Activated CD4-positive, alpha-beta T cell treated with anti-CD3 and anti-CD28 coated beads, Interleukin-2, amount 10 ng/mL, durations not matched to agents 7 days and 5 days (primary cell): ENCODE results near the gene GALNT17. TPM values are rescaled to one million over a fixed set of nuclear protein-coding genes. Genes with fewer than 3 reads are reported as not detected.
"Not testable (repeated sequence)": the region's sequence is repeated elsewhere in the genome, so short reads cannot be mapped to it uniquely, and the experiment has no call there.

Source experiments
- CTCF ChIA-PET: fragments of 350-600 bp; sonication (Branson Sonifier 250); formaldehyde crosslinking; loops from one replicate; lab custom pipeline; 2021; ENCODE audit warnings: antibody characterized with exemption; lab: Charles Lee
- POLR2A ChIA-PET: fragments of 350-600 bp; sonication (Branson Sonifier 250); formaldehyde crosslinking; loops from one replicate; lab custom pipeline; 2021; ENCODE audit warnings: antibody characterized with exemption; lab: Charles Lee
- DNase-seq: peaks from one replicate; pipeline ENCODE4 v3.0.0-alpha.2; 2020
- H3K27ac Mint-ChIP-seq: one replicate; pipeline ENCODE4 v1.8.0; 2021; ENCODE audit warnings: mild to moderate bottlenecking, moderate library complexity, mixed read lengths
- H3K27me3 Mint-ChIP-seq: one replicate; pipeline ENCODE4 v1.8.0; 2021; ENCODE audit warnings: mixed read lengths
- H3K36me3 Mint-ChIP-seq: one replicate; pipeline ENCODE4 v1.8.0; 2021; ENCODE audit warnings: low read depth, mixed read lengths
- H3K4me1 Mint-ChIP-seq: one replicate; pipeline ENCODE4 v1.8.0; 2021; ENCODE audit warnings: mixed read lengths
- H3K4me3 Mint-ChIP-seq: one replicate; pipeline ENCODE4 v1.8.0; 2021; ENCODE audit warnings: mild to moderate bottlenecking, moderate library complexity, mixed read lengths
- H3K9me3 Mint-ChIP-seq: one replicate; pipeline ENCODE4 v1.8.0; 2021; ENCODE audit warnings: mixed read lengths
- total RNA-seq, 2 experiments: library from RNA; stranded (reverse); gene quantifications; one replicate each; pipeline ENCODE4 v1.2.3, GENCODE V29; 2021

Gene GALNT17
- total RNA-seq, 2 experiments from 2014 or later: not detected

- Mint-ChIP-seq H3K27ac (peak overlapping the region; percentile 19), H3K27me3 (no peaks in the 10 kb centered on the region), H3K4me3 (no peak overlapping the region), H3K9me3 (peaks cover 28% of the 10 kb centered on the region), H3K4me1 (no peaks in the 10 kb centered on the region), H3K36me3 (no peaks in the 10 kb centered on the region)
- DNase-seq: no peak
- ChIA-PET CTCF (no interaction called here), POLR2A (no interaction called here)
These were observed 52.7 kb downstream of the GALNT17 start for GRCh38 chr7:71184609-71185008.

- Mint-ChIP-seq H3K27ac (no peak overlapping the region), H3K9me3 (peaks cover 21% of the 10 kb centered on the region), H3K4me1 (no peaks in the 10 kb centered on the region), H3K4me3 (no peak overlapping the region), H3K36me3 (no peaks in the 10 kb centered on the region), H3K27me3 (no peaks in the 10 kb centered on the region)
- ChIA-PET POLR2A (no interaction called here), CTCF (interaction anchor here (1.6 kb wide), 1 partner anchor 9 kb away, joined by 6 read pairs; no protein-coding TSS in a partner anchor)
- no peak for DNase-seq
These were observed 54.7 kb downstream of the GALNT17 start for GRCh38 chr7:71186535-71187057.

DNA sequence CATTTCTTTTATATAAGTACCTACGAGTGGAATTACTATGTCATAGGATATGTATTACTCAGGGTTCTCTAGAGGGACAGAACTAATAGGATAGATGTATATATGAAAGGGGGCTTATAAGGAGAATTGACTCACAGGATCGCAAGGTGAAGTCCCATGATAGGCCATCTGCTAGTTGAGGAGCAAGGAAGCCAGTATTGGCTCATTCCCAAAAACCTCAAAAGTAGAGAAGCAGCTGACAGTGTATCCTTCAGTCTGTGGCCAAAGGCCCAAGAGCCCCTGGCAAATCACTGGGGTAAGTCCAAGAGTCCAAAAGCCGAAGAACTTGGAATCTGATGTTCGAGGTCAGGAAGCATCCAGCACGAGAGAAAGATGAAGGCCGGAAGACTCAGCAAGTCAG is 59.8 kb downstream of the GALNT17 start:
- no peak for DNase-seq
- CTCF ChIA-PET: interaction anchor here (0.6 kb wide), 1 partner anchor 12 kb away, joined by 3 read pairs; no protein-coding TSS in a partner anchor
- peaks cover 24% of the 10 kb centered on the region for H3K9me3 Mint-ChIP-seq
- no peaks in the 10 kb centered on the region for H3K27me3 Mint-ChIP-seq
- POLR2A ChIA-PET: no interaction called here
- no peak overlapping the region for H3K27ac Mint-ChIP-seq
- no peak overlapping the region for H3K4me3 Mint-ChIP-seq
- H3K4me1 Mint-ChIP-seq: no peaks in the 10 kb centered on the region
- H3K36me3 Mint-ChIP-seq: no peaks in the 10 kb centered on the region

DNA sequence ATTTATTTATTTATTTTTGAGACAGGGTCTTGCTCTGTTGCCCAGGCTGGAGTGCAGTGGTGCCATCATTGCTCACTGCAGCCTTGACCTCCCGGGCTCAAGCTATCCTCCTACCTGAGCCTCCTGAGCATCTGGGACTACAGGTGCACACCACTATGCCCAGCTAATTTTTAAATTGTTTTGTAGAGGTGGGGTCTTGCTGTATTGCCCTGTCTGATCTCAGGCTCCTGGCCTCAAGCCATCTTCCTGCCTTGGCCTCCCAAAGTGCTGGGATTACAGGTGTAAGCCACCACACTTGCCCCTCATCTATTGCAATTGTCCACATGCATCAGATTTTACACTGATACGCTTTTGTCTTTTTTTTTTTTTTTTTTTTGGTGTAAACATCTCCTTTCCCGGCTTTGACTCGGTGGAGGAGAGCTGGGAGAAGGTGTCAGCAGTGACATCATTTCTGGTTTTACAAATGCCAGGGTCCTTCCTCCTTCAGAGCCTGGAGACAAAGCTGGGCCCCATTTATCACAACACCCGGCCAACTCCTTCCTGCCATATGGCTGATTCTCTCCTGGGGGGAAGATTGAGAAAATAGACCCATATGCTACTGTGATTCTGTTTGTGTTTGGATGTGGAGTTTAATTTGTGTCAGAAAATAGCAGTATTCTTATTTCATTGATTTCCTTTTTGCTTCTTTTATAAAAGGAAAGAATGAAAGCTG is 61.3 kb downstream of the GALNT17 start:
- POLR2A ChIA-PET: no interaction called here
- CTCF ChIA-PET: no interaction called here
- Mint-ChIP-seq H3K27ac (no peak overlapping the region), H3K9me3 (peaks cover 20% of the 10 kb centered on the region), H3K4me3 (no peak overlapping the region), H3K27me3 (no peaks in the 10 kb centered on the region), H3K36me3 (no peaks in the 10 kb centered on the region), H3K4me1 (no peaks in the 10 kb centered on the region)
- DNase-seq: no peak

DNA sequence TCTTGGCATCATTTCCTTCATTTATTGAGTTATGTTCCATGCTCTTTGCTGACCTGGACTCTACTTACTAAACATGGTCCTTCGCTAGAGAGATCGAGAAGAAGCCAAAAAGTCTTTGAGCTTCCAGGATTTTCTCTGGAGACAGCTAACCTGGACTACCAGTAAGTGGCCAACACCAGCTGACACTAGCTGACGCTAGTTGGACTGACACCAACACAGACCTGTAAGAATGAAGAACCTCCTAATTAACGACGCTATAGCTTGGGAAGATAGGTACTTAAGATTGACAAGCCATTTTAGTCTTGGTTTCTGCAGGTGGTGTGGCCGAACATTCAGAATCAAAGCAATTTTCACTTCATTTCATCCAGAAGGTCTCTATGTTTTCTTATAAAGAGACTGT is 66.4 kb downstream of the GALNT17 start:
- no peak for DNase-seq
- H3K36me3 Mint-ChIP-seq: no peaks in the 10 kb centered on the region
- H3K4me3 Mint-ChIP-seq: no peak overlapping the region
- no peaks in the 10 kb centered on the region for H3K27me3 Mint-ChIP-seq
- CTCF ChIA-PET: no interaction called here
- POLR2A ChIA-PET: no interaction called here
- H3K9me3 Mint-ChIP-seq: peaks cover 16% of the 10 kb centered on the region
- no peak overlapping the region for H3K27ac Mint-ChIP-seq
- no peaks in the 10 kb centered on the region for H3K4me1 Mint-ChIP-seq

DNA sequence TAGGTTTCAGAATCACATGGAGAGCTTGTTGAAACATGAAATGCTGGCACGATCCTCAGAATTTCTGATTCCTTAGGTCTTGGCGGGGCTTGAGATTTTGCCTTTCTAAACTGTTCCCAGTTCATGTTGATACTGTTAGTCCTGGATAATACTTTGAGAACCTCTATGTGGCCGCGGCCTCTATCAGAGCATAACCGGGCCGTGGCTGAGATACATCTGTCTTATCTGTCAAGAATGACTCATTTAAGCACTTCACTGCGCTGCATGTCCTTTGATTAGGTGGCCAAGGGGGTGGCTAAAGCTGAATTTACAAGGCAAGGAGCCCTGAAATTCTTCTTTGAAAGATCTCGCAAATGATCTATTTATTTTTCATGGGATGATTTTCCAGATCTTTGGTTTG is 66.9 kb downstream of the GALNT17 start:
- no peaks in the 10 kb centered on the region for H3K27me3 Mint-ChIP-seq
- DNase-seq: no peak
- ChIA-PET POLR2A (no interaction called here), CTCF (no interaction called here)
- peaks cover 13% of the 10 kb centered on the region for H3K9me3 Mint-ChIP-seq
- no peak overlapping the region for H3K4me3 Mint-ChIP-seq
- no peaks in the 10 kb centered on the region for H3K36me3 Mint-ChIP-seq
- H3K4me1 Mint-ChIP-seq: no peaks in the 10 kb centered on the region
- H3K27ac Mint-ChIP-seq: no peak overlapping the region

GRCh38 chr7:71206184-71206583 is 74.2 kb downstream of the GALNT17 start:
- POLR2A ChIA-PET: no interaction called here
- no peaks in the 10 kb centered on the region for H3K36me3 Mint-ChIP-seq
- DNase-seq: no peak
- no peaks in the 10 kb centered on the region for H3K27me3 Mint-ChIP-seq
- H3K9me3 Mint-ChIP-seq: peaks cover 7% of the 10 kb centered on the region
- CTCF ChIA-PET: no interaction called here
- no peaks in the 10 kb centered on the region for H3K4me1 Mint-ChIP-seq
- H3K4me3 Mint-ChIP-seq: no peak overlapping the region
- no peak overlapping the region for H3K27ac Mint-ChIP-seq

GRCh38 chr7:71208881-71209280 is 76.9 kb downstream of the GALNT17 start:
- CTCF ChIA-PET: no interaction called here

GRCh38 chr7:71209484-71209883 is 77.5 kb downstream of the GALNT17 start:
- DNase-seq, H3K27ac Mint-ChIP-seq, POLR2A ChIA-PET, CTCF ChIA-PET, H3K9me3 Mint-ChIP-seq, H3K36me3 Mint-ChIP-seq, H3K4me1 Mint-ChIP-seq, H3K27me3 Mint-ChIP-seq, H3K4me3 Mint-ChIP-seq: not testable (repeated sequence)

More at GRCh38 chr7:71208881-71209280, 76.9 kb downstream of the GALNT17 start:
- no peaks in the 10 kb centered on the region for H3K9me3 Mint-ChIP-seq
- DNase-seq: no peak
- no peaks in the 10 kb centered on the region for H3K27me3 Mint-ChIP-seq
- no peak overlapping the region for H3K27ac Mint-ChIP-seq
- no peaks in the 10 kb centered on the region for H3K36me3 Mint-ChIP-seq
- no peaks in the 10 kb centered on the region for H3K4me1 Mint-ChIP-seq
- POLR2A ChIA-PET: no interaction called here
- no peak overlapping the region for H3K4me3 Mint-ChIP-seq

- Mint-ChIP-seq H3K36me3 (no peaks in the 10 kb centered on the region), H3K4me1 (no peaks in the 10 kb centered on the region), H3K27ac (no peak overlapping the region), H3K27me3 (no peaks in the 10 kb centered on the region), H3K9me3 (peaks cover 8% of the 10 kb centered on the region), H3K4me3 (no peak overlapping the region)
- ChIA-PET CTCF (no interaction called here), POLR2A (no interaction called here)
- no peak for DNase-seq
These were observed 78.3 kb downstream of the GALNT17 start for GRCh38 chr7:71210220-71210619.

GRCh38 chr7:71212433-71212832 is 80.5 kb downstream of the GALNT17 start:
- H3K9me3 Mint-ChIP-seq: peaks cover 19% of the 10 kb centered on the region
- CTCF ChIA-PET, DNase-seq, POLR2A ChIA-PET, H3K4me3 Mint-ChIP-seq, H3K27me3 Mint-ChIP-seq, H3K27ac Mint-ChIP-seq, H3K36me3 Mint-ChIP-seq, H3K4me1 Mint-ChIP-seq: not testable (repeated sequence)

DNA sequence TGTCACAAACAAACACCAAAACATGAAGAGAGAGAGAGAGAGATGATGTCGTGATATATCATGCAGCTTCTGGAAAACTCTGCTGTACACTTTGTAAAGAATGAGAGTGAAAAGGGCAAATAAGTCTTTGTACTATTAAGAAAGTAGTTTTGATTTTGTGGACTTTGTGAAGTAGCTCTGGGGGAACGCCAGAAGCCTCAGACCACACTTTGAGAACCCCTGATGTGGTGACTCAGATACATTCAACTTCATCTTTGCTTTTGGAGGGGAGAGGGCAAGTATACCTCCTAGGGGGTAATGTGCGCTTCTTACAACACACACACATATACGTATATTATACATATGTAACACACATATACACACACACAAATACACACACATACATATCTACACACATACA is 84.3 kb downstream of the GALNT17 start:
- no peak overlapping the region for H3K27ac Mint-ChIP-seq
- no peaks in the 10 kb centered on the region for H3K27me3 Mint-ChIP-seq
- H3K9me3 Mint-ChIP-seq: peaks cover 36% of the 10 kb centered on the region
- ChIA-PET POLR2A (no interaction called here), CTCF (no interaction called here)
- no peaks in the 10 kb centered on the region for H3K36me3 Mint-ChIP-seq
- no peaks in the 10 kb centered on the region for H3K4me1 Mint-ChIP-seq
- no peak for DNase-seq
- H3K4me3 Mint-ChIP-seq: no peak overlapping the region

GRCh38 chr7:71220210-71220695 is 88.3 kb downstream of the GALNT17 start:
- no peaks in the 10 kb centered on the region for H3K27me3 Mint-ChIP-seq
- no peak overlapping the region for H3K27ac Mint-ChIP-seq
- peaks cover 36% of the 10 kb centered on the region for H3K9me3 Mint-ChIP-seq
- no peak overlapping the region for H3K4me3 Mint-ChIP-seq
- no peak for DNase-seq
- no peaks in the 10 kb centered on the region for H3K36me3 Mint-ChIP-seq
- ChIA-PET POLR2A (no interaction called here), CTCF (no interaction called here)
- H3K4me1 Mint-ChIP-seq: no peaks in the 10 kb centered on the region

DNA sequence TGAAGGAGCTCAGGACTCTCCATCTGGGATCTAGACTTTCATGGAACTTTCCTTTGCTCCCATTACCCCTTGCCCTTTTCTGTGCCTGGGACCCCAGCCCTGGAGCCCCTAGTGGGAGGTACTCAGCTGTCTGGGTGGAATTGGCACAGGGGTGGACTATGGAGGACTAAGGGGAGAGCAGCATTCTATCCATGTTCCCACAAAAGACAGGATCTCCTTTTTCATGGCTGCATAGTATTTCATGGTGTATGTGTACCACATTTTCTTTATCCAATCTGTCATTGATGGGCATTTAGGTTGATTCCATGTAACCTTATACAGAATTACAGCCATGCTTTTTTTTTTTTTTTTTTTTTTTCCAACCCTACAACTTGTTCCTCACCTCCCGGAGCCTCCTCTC is 89.1 kb downstream of the GALNT17 start:
- H3K36me3 Mint-ChIP-seq: no peaks in the 10 kb centered on the region
- ChIA-PET CTCF (no interaction called here), POLR2A (no interaction called here)
- H3K4me3 Mint-ChIP-seq: no peak overlapping the region
- peaks cover 32% of the 10 kb centered on the region for H3K9me3 Mint-ChIP-seq
- H3K27ac Mint-ChIP-seq: no peak overlapping the region
- DNase-seq: no peak
- H3K27me3 Mint-ChIP-seq: no peaks in the 10 kb centered on the region
- no peaks in the 10 kb centered on the region for H3K4me1 Mint-ChIP-seq
